ENCODE measurements around the gene PGM2L1. TPM values are rescaled to one million over a fixed set of nuclear protein-coding genes. Genes with fewer than 3 reads are reported as not detected.

The PGM2L1 gene
- total and polyA plus RNA-seq, 2 experiments from 2014 or later = 4.7 to 5.6 TPM

- Histone ChIP-seq H3K4me1 (ENCODE audit: low read depth) (no peaks in the 10 kb centered on the region), H3K27ac (no peak overlapping the region)
- TF ChIP-seq CTCF (IDR thresholded peaks at IDR 0.05; ENCODE audit: low read depth, low read length) = no peak
Observed at GRCh38 chr11:74319139-74319816, 79.0 kb downstream of the PGM2L1 start.

GRCh38 chr11:74318241-74318932 lies 79.8 kb downstream of the PGM2L1 start:
- Histone ChIP-seq H3K27me3 (peaks cover 2% of the 10 kb centered on the region), H3K4me1 (ENCODE audit: low read depth) (no peaks in the 10 kb centered on the region), H3K9me3 (ENCODE audit: low read depth) (no peaks in the 10 kb centered on the region), H3K4me3 (no peak overlapping the region), H3K36me3 (no peaks in the 10 kb centered on the region), H3K27ac (no peak overlapping the region)
- peak; percentile 3 for TF ChIP-seq CTCF (IDR thresholded peaks at IDR 0.05; ENCODE audit: low read depth, low read length)
- DNase-seq (ENCODE audit: low read depth in 1 of 2, low spot score in 1 of 2) = no peak

More at GRCh38 chr11:74319139-74319816, 79.0 kb downstream of the PGM2L1 start:
- Histone ChIP-seq H3K4me3 (no peak overlapping the region), H3K36me3 (no peaks in the 10 kb centered on the region), H3K27me3 (no peaks in the 10 kb centered on the region), H3K9me3 (ENCODE audit: low read depth) (no peaks in the 10 kb centered on the region)
- DNase-seq (ENCODE audit: low read depth in 1 of 2, low spot score in 1 of 2) = peak in 1 of 2 donors; percentile 83

- Histone ChIP-seq H3K36me3 (no peaks in the 10 kb centered on the region), H3K27ac (no peak overlapping the region), H3K27me3 (peaks cover 16% of the 10 kb centered on the region), H3K4me1 (ENCODE audit: low read depth) (no peaks in the 10 kb centered on the region), H3K4me3 (no peak overlapping the region), H3K9me3 (ENCODE audit: low read depth) (no peaks in the 10 kb centered on the region)
- no peak for DNase-seq (ENCODE audit: low read depth in 1 of 2, low spot score in 1 of 2)
- TF ChIP-seq CTCF (IDR thresholded peaks at IDR 0.05; ENCODE audit: low read depth, low read length) = no peak
Observed at GRCh38 chr11:74316772-74317505, 81.3 kb downstream of the PGM2L1 start.

DNA sequence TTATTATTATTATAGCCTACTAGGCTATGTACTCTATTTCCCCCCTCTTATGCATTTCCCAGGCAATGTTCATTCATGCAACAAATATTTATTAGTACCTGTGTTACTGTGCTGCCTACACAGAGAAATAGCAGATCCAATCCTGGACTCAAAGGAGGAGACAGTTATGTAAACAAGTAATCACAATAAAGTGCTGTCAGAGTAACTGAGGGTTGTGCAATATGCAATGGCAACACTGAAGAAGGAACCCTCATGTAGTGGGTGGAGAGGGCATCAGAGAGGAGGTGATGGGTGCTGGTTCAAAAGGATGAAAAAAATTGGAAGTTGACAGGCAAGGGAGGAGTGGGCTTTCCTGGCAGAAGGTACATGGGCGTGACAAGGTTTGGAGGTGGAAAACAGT lies 85.9 kb downstream of the PGM2L1 start:
- Histone ChIP-seq H3K27ac (no peak overlapping the region), H3K36me3 (no peaks in the 10 kb centered on the region), H3K27me3 (peaks cover 61% of the 10 kb centered on the region)

More for the DNA sequence above, 85.9 kb downstream of the PGM2L1 start:
- no peaks in the 10 kb centered on the region for H3K4me1 ChIP-seq (ENCODE audit: low read depth)
- H3K4me3 ChIP-seq = no peak overlapping the region
- no peaks in the 10 kb centered on the region for H3K9me3 ChIP-seq (ENCODE audit: low read depth)
- TF ChIP-seq CTCF (IDR thresholded peaks at IDR 0.05; ENCODE audit: low read depth, low read length) = no peak
- DNase-seq (ENCODE audit: low read depth in 1 of 2, low spot score in 1 of 2) = no peak
